Jurkat, Clone E6-1 (cell line): ENCODE data around the gene TIMM44. TPM values are rescaled to one million over a fixed set of nuclear protein-coding genes. Genes with fewer than 3 reads are reported as not detected.

Experiments
- DNase-seq: peaks from one replicate; pipeline ENCODE4 v3.0.0-alpha.2; 2011; ENCODE audit warnings: low read depth, low spot score
- H3K4me3 ChIP-seq: 2 replicates; pipeline ENCODE4 v1.5.1; 2011; ENCODE audit warnings: mild to moderate bottlenecking, low read length, control low read depth, moderate library complexity
- polyA plus RNA-seq: library from polyadenylated mRNA; unstranded; fragments of >200 nt; gene quantifications from one replicate; pipeline ENCODE4 v1.2.1, GENCODE V29; 2012; ENCODE audit warnings: missing spikeins; ENCODE audit not compliant: insufficient read length, insufficient read depth

The TIMM44 gene, protein sequence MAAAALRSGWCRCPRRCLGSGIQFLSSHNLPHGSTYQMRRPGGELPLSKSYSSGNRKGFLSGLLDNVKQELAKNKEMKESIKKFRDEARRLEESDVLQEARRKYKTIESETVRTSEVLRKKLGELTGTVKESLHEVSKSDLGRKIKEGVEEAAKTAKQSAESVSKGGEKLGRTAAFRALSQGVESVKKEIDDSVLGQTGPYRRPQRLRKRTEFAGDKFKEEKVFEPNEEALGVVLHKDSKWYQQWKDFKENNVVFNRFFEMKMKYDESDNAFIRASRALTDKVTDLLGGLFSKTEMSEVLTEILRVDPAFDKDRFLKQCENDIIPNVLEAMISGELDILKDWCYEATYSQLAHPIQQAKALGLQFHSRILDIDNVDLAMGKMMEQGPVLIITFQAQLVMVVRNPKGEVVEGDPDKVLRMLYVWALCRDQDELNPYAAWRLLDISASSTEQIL
- polyA plus RNA-seq: 60.1 TPM

DNA sequence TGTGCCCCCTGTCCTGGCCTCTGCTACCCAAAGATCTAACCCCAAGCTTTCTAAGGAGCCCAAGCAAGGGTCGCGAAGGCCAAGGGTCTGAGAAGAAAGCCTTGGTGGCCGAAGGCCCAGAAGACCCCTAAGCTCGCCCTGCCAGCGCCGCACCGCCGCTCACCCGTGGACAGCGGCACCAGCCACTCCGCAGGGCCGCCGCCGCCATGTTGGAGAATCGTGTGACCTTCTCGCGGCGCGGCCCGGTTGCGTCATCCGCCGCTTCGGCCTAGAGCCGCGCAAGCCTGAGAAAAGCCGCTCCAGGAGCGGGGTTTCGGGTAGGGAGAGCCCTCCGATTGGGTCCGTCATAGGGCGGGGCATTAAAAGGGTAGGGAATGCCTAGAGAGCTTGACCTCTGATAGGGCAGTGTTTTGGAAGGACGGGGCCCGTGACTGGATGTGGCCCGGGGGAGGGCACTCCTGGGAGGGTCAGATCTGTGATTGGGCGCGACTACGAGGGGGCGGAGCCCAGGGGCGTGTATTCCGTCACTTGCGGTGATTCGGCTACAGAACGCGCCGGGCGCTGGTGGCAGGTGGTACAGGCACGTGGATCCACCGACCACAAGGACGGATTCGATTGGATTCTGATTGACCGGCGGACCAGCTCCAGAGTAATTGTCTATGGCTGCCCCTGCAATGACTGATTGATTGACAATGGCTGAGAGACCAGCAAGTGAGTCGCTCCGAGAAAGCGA lies at the start of gene TIMM44:
TSS of gene TIMM44 (minus strand) at position 223 of the 733 bp plus-strand sequence. CDS start at position 208, 15 bp downstream.
- DNase-seq: peak; percentile 99
- peak within 1 kb of the TSS; percentile 75 for H3K4me3 ChIP-seq

DNA sequence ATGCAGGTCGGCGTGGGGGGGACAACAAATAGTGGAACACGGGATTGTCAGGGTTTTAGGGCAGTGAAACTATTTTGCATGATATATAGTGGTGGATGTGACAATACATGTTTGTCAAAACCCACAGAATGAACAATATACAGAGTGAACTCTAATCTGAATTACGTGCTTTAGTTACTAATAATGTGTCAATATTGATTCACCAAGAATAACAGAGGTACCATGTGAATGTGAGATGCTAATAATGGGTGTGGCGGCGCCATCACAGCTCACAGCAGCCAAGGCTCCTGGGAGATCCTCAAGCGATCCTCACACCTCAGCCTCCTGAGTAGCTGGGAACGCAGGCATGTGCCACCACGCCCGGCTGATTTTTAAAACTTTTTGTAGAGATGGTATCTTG lies 49.1 kb upstream of the TIMM44 start:
- no peak for DNase-seq
- no peak overlapping the region for H3K4me3 ChIP-seq

DNA sequence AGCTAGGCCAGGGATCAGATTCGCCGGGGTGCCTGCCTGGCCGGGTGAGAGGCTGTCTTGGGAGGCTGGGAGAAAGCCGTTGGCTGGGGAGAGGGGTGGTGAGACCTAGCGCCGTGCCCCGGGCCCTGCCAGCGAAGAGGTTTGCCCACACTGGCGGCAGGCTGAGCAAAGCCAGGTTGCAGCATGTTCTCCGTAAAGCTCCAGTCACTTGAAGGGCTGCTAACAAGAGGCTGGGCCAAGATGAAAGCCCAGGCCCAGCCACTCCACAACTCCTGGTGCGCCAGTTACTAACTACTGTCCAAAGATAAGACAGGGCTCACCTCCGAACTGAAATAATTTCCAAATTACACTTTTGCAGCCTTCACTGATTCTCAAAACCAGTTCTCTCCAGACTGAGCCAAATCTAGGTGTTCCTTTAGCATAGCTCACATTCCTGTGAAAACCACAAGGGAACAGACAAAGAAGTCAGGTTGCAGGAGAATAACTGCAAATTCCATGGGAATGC lies 45.7 kb upstream of the TIMM44 start:
- H3K4me3 ChIP-seq: no peak overlapping the region
- no peak for DNase-seq

DNA sequence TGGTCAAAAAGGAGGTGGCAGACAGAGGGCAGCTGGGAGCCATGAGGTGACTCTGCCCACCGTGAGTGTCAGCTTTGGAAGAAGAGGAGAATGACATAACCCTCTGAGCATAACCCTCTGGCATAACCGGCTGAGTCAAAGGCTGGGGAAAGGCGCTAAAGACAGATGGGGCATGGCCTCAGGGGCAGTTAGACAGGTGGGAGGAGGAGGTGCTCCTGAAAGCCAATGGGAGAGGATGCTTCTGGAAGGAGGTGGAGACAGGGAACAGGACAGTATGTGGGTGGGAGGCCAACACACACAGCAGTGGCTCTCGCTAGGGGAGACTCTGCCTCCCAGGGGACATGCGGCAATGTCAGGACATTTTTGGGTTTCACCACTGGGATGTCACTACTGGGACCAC lies 44.8 kb upstream of the TIMM44 start:
- no peak for DNase-seq

DNA sequence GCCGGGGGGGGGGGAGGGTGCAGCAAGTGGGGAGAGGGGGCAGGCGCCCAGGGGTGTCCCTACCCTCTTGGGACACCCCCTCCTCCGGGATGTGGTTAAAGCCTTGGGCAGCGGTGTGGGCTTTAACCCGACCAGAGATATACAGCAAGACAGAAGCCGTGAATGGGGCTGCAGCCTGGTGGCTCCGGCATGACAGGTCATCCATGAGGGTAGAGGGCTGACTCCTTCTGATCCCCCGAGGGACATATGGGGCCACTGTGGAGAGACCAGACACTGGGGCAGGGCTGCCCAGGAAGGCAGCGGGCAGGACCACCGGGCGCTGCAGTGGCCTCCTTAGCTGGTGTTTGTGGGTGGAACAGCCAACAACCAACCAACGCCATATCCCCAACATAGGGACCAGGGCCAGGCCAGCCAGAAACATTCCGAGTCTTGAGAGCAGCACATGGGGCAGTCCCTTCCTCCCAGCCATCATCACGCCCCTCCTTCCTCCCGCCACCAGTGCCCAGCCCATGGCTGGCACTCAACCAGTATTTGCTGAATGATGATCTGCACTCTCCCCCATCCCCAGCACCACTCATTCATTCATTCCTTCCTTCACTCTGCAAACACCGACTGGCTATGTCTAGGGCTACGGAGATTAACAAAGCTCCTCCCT lies 43.8 kb upstream of the TIMM44 start:
- no peak for DNase-seq
- H3K4me3 ChIP-seq: no peak overlapping the region

More for the DNA sequence above, 44.8 kb upstream of the TIMM44 start:
- H3K4me3 ChIP-seq: no peak overlapping the region

DNA sequence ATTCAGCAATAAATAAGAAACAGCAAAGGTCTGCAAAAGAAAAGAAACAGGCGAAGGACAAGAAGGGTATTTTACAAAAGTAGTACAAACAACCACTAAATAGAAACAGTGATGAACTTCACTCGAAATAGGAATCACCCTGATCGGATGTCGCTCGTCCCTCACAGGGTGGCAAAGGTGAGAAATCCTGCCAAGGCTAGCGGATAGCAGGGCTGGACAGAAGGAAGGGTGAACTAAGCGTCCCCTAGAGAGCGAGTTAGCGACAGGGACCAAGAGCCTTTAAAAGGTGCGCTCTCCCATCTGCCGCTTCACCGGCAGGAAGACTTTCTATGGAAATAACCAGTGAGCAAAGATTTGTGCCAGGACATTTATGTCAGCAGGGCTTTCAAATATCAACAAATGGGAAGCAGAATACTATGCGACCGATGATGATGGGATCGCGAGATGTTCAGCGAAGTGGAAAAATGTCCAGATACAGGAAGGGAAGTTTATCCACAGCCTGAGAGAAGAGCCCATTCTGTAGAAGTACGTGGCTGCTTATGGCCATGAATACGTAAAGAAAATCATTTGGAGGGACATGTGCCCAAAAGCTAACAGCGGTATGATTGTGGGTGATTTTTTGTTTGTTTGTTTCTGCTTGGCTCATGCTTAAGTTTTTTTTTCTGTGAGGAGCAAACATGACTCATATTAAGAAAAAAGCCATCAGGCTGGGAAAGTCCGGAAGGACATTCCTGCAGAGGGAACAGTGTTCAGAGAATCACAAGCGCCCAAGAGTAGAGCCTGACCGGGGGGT lies 43.1 kb upstream of the TIMM44 start:
- DNase-seq: no peak
- H3K4me3 ChIP-seq: no peak overlapping the region

DNA sequence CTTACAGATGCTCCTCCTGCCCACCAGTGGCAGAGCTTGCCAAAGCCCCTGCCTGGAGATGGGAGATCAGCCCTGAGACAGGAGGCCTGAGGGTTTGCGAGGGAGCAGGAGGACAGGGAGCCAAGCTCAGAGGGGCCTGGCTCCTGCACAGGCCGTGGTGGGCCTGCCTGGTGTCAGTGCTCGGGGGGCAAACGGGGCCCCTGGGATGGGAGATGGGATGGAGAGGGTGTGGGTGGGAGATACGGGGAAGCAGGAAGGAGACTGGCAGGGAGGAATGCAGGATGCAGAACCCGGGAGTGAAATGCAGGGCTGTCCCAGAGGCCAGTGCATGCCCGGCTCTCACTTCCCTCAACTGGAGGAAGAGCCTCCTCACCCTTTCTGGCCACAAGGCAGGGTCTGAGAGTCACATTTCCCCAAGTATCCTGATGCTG lies 42.0 kb upstream of the TIMM44 start:
- DNase-seq: no peak
- no peak overlapping the region for H3K4me3 ChIP-seq

DNA sequence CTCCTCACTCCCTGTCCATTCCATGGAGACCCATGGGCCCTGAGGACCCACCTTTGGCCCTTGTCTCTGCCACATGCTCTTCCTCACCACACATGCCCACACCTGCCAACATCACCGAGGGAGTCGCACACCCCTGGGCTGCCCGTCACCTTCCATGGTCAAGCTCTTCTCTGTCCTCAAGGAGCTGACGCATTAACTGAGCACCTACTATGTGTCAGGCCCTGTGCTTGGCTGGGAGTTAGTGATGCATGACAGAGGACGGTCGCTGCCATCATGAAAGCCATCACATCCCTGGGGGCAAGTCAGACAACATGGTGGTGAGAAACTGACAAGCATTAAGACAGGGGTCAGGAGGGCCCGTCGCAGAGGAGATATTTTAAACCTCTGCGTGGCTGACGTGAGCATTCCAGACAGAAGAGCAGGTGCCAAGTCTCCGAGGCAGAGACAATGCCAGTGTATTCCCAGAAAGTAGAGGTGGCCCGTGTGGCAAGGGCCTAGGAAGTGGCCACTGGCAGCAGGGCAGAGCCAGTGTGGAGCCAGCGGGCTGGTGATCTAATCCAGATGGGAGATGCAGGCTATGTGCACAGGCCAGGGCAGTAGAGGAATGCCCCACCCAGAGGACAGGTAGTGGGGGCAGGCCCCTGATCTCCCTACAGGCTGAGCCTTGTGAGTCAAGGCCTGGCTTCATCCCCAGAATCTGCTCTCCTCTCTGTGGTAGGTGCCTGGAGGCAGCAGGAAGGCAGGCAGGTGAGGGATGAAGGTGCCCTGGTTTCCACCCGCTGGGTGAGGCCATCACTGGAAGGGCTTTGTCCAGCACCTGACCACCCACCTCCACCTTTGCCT lies 40.8 kb upstream of the TIMM44 start:
- H3K4me3 ChIP-seq: no peak overlapping the region

DNA sequence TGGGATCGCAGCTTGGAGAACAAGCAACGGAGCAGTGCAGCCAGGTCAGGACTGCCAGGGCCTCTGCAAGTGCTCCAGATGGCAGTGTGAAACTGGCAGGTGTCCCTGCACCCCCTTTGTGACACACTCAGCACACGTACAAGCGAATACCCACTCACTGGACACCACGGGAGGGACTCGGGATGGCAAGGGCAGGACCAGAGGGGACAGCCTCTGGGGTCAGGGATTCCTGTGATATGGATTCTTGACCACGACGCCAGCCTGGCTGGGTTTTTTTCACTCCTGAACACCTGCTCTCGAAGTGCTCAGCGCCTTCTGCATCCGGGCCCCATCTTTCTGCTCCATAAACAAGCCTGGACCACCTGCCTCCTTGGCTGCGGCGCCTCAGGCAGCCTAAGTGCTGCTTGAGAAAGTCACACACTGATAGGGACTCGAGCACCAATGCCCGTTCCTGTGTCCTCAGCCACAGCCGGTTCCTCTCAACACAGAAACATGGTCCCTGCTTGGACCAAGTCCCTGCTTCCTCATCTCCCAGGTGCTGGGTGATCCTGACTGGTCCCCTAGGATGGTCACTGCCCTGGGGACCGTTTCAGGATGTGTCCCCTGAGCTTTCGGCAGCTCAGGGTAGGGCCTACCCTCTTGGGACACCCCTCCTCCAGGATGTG lies 40.0 kb upstream of the TIMM44 start:
- no peak overlapping the region for H3K4me3 ChIP-seq
- no peak for DNase-seq

More for the DNA sequence above, 40.8 kb upstream of the TIMM44 start:
- no peak for DNase-seq

DNA sequence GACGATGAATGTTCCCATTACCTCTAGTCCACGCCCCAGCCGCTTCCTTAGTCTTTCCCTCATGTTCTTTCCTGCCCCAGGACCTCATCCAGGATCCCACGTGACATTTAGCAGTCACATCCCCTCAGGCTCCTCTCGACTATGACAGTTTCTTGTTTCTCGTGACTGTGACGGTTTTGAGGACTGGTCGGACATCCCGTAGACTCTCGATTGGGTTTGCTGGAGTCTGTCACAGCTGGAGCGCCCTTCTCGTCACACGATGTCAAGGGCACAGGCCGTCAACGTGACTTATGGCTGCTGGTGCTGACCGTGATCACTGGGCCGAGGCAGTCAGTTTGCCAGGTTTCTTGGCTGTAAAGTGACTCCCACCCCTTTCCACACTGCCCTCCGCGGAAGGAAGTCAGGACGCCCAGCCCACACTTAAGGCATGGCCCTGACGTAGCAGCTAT lies 39.2 kb upstream of the TIMM44 start:
- no peak overlapping the region for H3K4me3 ChIP-seq
- DNase-seq: no peak

DNA sequence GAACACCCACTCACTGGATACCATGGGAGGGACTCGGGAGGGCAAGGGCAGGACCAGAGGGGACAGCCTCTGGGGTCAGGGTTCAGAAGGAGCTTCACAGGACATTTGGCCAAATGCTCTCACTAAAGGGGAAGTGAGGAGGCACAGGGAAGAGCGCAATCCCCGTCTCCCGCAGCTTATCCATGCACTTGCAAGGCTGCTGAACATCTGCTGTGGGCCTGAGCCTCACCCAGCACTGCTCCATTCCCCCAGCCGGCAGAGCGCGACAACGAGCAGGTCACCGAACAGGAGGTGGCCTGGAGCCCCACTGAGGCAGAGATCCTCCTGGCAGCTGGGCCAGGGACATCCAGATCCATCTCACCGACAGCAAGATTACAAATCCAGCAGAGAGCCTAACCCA lies 38.6 kb upstream of the TIMM44 start:
- DNase-seq: no peak
- no peak overlapping the region for H3K4me3 ChIP-seq

DNA sequence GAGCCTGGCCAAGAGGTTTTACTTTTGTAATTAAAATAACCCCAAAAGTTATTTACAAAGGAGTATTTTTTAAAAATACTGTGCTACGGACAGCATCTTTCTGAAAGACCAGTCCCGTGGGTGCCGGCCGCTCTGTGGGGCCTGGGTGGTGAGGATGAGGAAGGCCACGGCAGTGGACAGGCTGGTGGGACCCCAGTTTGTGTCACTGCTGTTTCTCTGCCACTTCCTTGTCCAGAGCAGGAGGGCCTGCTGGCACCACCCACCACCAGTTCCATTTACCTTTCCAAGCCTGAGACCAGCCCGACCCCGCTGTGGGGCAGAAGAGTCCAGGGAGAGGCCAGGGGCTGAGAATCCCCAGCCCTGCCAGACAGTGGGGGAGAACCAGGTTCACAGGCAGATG lies 38.2 kb upstream of the TIMM44 start:
- no peak for DNase-seq
- no peak overlapping the region for H3K4me3 ChIP-seq

DNA sequence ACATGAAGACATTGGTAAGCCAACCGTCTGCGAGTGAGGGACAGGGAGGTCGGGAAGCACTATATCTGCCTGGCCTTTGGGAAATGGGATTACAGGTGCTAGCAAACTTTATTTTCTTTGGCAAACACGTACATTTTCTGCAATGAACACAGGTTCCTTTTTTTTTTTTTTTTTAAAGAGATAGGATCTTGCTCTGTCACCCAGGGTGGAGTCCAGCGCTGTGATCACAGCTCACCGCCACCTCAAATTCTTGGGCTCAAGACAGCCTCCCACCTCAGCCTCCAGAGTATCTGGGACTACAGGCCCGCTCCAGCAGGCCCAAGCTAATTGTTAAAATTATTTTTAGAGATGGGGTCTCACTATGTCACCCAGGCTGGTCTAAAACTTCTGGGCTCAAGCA lies 37.7 kb upstream of the TIMM44 start:
- DNase-seq: no peak
- no peak overlapping the region for H3K4me3 ChIP-seq

DNA sequence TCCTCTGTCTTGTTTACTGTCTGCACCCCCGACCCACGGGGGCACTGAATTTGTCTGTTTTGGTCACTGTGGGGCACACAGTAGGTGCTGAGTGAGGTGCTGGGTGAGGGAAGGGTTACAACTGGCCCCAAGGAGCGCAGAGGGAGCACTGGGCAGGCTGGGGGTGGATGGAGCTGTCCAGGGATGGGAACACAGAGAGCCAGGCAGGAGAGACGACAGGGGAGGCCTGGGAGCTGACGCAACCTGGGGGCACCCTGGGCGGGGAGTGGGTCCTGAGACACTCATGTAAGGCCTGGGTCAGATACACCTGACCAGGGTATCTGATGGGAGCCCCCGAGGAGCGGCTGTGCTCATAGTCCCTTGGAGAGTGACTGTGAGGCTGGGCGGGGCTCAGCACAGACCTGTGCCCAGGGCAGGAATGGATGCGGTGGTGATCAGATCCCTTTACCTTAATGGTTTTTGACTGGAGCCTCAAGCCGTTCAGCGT lies 37.2 kb upstream of the TIMM44 start:
- no peak overlapping the region for H3K4me3 ChIP-seq
- no peak for DNase-seq

DNA sequence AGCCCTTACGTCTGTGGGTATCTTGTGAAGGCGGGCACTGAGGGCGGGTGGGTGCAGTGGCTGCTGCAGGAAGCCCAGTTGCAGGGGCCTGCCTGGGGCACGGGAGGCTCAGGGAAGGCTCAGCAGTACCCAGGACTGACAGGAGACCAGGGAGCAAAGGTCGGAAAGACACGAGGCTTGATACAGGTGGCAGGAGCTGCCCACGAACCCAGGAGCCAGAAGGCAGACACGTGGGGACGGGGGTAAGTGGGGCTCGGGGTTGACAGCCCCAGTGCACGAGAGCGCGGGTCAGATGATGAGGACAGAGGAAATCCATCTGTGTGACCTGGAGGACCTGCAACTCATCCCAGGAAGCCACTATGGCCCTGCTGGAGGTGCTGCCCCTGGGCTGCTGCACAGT lies 36.7 kb upstream of the TIMM44 start:
- no peak overlapping the region for H3K4me3 ChIP-seq
- no peak for DNase-seq

DNA sequence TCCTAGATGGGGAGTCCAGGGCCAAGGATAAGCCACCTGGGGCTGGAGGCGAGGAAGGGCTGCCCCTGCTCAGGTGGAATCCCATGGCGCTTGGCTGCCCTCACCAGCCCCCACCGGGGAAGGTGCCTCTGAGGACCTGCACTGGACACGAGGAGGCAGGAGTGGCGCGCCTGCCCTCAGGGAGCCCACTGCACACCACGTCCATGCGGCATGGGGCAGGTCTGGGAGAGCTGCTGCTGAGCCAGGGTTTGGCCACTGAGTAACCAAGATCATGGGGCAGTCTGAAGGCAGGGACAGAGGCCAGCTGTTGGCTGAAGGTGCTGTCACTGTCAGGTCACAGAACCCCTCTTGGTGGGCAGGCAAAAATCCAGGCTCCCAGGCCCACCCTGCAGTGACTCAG lies 36.1 kb upstream of the TIMM44 start:
- no peak for DNase-seq
- H3K4me3 ChIP-seq: no peak overlapping the region

DNA sequence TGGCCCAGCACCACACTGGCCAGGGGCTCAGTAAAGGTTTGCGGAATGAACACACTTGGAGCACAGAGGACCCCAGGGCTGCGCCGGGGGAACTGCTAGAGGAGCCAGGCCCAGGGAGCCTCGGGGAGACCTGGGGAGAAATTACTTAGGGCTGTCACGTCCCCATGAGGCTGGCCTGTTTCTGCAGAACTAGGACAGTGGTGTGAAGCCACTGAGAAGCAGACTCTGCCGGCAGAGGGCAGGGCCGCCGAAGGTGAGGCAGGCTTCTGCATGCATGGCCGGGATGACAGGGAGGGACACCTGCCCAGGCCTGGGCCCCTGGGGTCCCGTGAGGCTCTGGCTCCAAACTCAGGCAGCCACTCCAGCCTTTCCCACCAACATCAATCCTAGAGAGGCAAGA lies 35.5 kb upstream of the TIMM44 start:
- no peak for DNase-seq
- no peak overlapping the region for H3K4me3 ChIP-seq
